HL-60/S4 treated with retinoic acid at 250 ng/mL for 4 days and 3 days (cell line): Measurements from ENCODE around the gene KRTAP20-3.

ENCODE experiments used
- in situ Hi-C: fragments of 300-500 bp; cut with MboI; formaldehyde crosslinking; loops from 2 replicates; pipeline ENCODE4 v1.7.0; 2022; ENCODE audit warnings: low sequenced_read_pairs

KRTAP20-3 gene

GRCh38 chr21:30676737-30677136 is 34.1 kb downstream of the KRTAP20-3 start:
- in situ Hi-C loops = no loop called here

- in situ Hi-C loops = no loop called here
Measured at GRCh38 chr21:30680586-30680985, 37.9 kb downstream of the KRTAP20-3 start.

- in situ Hi-C loops = no loop called here
Measured at GRCh38 chr21:30684506-30684905, 41.8 kb downstream of the KRTAP20-3 start.

- in situ Hi-C loops = no loop called here
Measured at GRCh38 chr21:30689822-30690221, 47.2 kb downstream of the KRTAP20-3 start.
